Smooth muscle cell (in vitro differentiated cells): Measurements from ENCODE around the gene ENPP1. TPM values are rescaled to one million over a fixed set of nuclear protein-coding genes. Genes with fewer than 3 reads are reported as not detected.

Source experiments
- DNase-seq: peaks from one replicate; lab custom pipeline; 2025; ENCODE audit not compliant: unreplicated experiment; lab: John Stamatoyannopoulos, UW
- H2AFZ ChIP-seq: fragments of 200-600 bp; sonication (generic); 2 replicates; pipeline ENCODE4 v1.6.0; 2016; ENCODE audit warnings: antibody characterized with exemption, low read depth, mild to moderate bottlenecking
- H3F3A ChIP-seq: fragments of 200-600 bp; sonication (generic); 2 replicates; pipeline ENCODE4 v1.6.0; 2017; ENCODE audit warnings: antibody characterized with exemption, low read depth
- H3K27ac ChIP-seq: fragments of 200-600 bp; sonication (generic); 2 replicates; pipeline ENCODE4 v1.5.1; 2016; ENCODE audit warnings: low read depth, mild to moderate bottlenecking
- H3K27me3 ChIP-seq: fragments of 200-600 bp; sonication (generic); 2 replicates; pipeline ENCODE4 v1.6.1; 2016; ENCODE audit warnings: low read depth, mild to moderate bottlenecking
- H3K36me3 ChIP-seq: fragments of 200-600 bp; sonication (generic); 2 replicates; pipeline ENCODE4 v1.5.1; 2016; ENCODE audit warnings: low read depth
- H3K4me1 ChIP-seq: fragments of 200-600 bp; sonication (generic); 2 replicates; pipeline ENCODE4 v1.5.1; 2016; ENCODE audit warnings: low read depth
- H3K4me2 ChIP-seq: fragments of 200-600 bp; sonication (generic); 2 replicates; pipeline ENCODE4 v1.6.0; 2016; ENCODE audit warnings: mild to moderate bottlenecking
- H3K4me3 ChIP-seq: fragments of 200-600 bp; sonication (generic); 2 replicates; pipeline ENCODE4 v1.5.1; 2016; ENCODE audit warnings: mild to moderate bottlenecking
- H3K79me2 ChIP-seq: fragments of 200-600 bp; sonication (generic); 2 replicates; pipeline ENCODE4 v1.6.0; 2016; ENCODE audit warnings: low read depth, mild to moderate bottlenecking
- H3K9ac ChIP-seq: fragments of 200-600 bp; sonication (generic); 2 replicates; pipeline ENCODE4 v1.6.0; 2016; ENCODE audit warnings: low read depth
- H3K9me3 ChIP-seq: fragments of 200-600 bp; sonication (generic); replicated peaks from 2 replicates; pipeline ENCODE4 v1.5.1; 2016; ENCODE audit warnings: low read depth
- H4K20me1 ChIP-seq: fragments of 200-600 bp; sonication (generic); 2 replicates; pipeline ENCODE4 v1.6.0; 2016; ENCODE audit warnings: low read depth
- CTCF ChIP-seq: fragments of 200-600 bp; sonication (generic); IDR thresholded peaks from 2 replicates; pipeline ENCODE4 v1.5.1; 2017; ENCODE audit warnings: borderline replicate concordance, mild to moderate bottlenecking, antibody characterized with exemption; ENCODE audit not compliant: insufficient read depth, poor library complexity, severe bottlenecking
- WGBS: methylation state at CpG from one replicate; pipeline ENCODE4 v1.1.7; 2016; ENCODE audit warnings: low lambda C conversion rate; 5-methylcytosine and 5-hydroxymethylcytosine counted together
- polyA plus RNA-seq: library from polyadenylated mRNA; unstranded; fragments of >200 nt; fragmentation: Nextera tagmentation; extraction: Ambion mirVana; gene quantifications from 2 replicates; pipeline ENCODE4 v1.2.1, GENCODE V29; 2016
- total RNA-seq: library from RNA; depleted of rRNA; stranded (reverse); fragments of >200 nt; gene quantifications from 2 replicates; pipeline ENCODE4 v1.2.3, GENCODE V29; 2014

Gene ENPP1
- total and polyA plus RNA-seq, 2 experiments from 2014 or later, result 329 to 433 TPM

- Histone ChIP-seq H4K20me1 (no peaks in the 10 kb centered on the region), H3K9ac (no peak overlapping the region), H3K27me3 (no peaks in the 10 kb centered on the region), H2AFZ (no peak overlapping the region), H3K36me3 (no peaks in the 10 kb centered on the region), H3K9me3 (no peaks in the 10 kb centered on the region), H3K27ac (no peak overlapping the region), H3K4me2 (no peak overlapping the region), H3K79me2 (no peaks in the 10 kb centered on the region), H3F3A (no peaks in the 10 kb centered on the region), H3K4me3 (no peak overlapping the region), H3K4me1 (no peaks in the 10 kb centered on the region)
- WGBS, result 97% methylated on average over 3 of the region's 3 CpGs
- no peak for TF ChIP-seq CTCF
- no peak for DNase-seq
Measured at GRCh38 chr6:131775886-131776285, 31.9 kb upstream of the ENPP1 start.

GRCh38 chr6:131776985-131777384, 30.8 kb upstream of the ENPP1 start:
- peak overlapping the region; percentile 78 for H3K27ac ChIP-seq
- WGBS, result 74% methylated on average over 2 of the region's 2 CpGs
- H3K27me3 ChIP-seq, result no peaks in the 10 kb centered on the region
- no peak for TF ChIP-seq CTCF
- H3K4me1 ChIP-seq, result no peaks in the 10 kb centered on the region
- H3K9ac ChIP-seq, result no peak overlapping the region
- no peak for DNase-seq
- H3K36me3 ChIP-seq, result no peaks in the 10 kb centered on the region
- no peaks in the 10 kb centered on the region for H3F3A ChIP-seq
- H2AFZ ChIP-seq, result no peak overlapping the region
- H4K20me1 ChIP-seq, result no peaks in the 10 kb centered on the region
- H3K79me2 ChIP-seq, result no peaks in the 10 kb centered on the region
- peak overlapping the region; percentile 26 for H3K4me2 ChIP-seq
- H3K9me3 ChIP-seq, result no peaks in the 10 kb centered on the region
- H3K4me3 ChIP-seq, result no peak overlapping the region

- peak overlapping the region; percentile 78 for H3K27ac ChIP-seq
- 24% methylated on average over 1 of the region's 1 CpG for WGBS
- H3F3A ChIP-seq, result no peaks in the 10 kb centered on the region
- H3K9me3 ChIP-seq, result no peaks in the 10 kb centered on the region
- H4K20me1 ChIP-seq, result no peaks in the 10 kb centered on the region
- no peak overlapping the region for H2AFZ ChIP-seq
- DNase-seq, result no peak
- TF ChIP-seq CTCF, result no peak
- no peaks in the 10 kb centered on the region for H3K4me1 ChIP-seq
- no peaks in the 10 kb centered on the region for H3K79me2 ChIP-seq
- no peak overlapping the region for H3K4me3 ChIP-seq
- no peak overlapping the region for H3K9ac ChIP-seq
- H3K4me2 ChIP-seq, result peak overlapping the region; percentile 26
- no peaks in the 10 kb centered on the region for H3K27me3 ChIP-seq
- no peaks in the 10 kb centered on the region for H3K36me3 ChIP-seq
Measured at GRCh38 chr6:131778169-131778568, 29.7 kb upstream of the ENPP1 start.

- H3K4me1 ChIP-seq, result no peaks in the 10 kb centered on the region
Measured at GRCh38 chr6:131779304-131779703, 28.5 kb upstream of the ENPP1 start.

More at GRCh38 chr6:131779304-131779703, 28.5 kb upstream of the ENPP1 start:
- no peak for DNase-seq
- H3K4me3 ChIP-seq, result no peak overlapping the region
- no peak overlapping the region for H3K27ac ChIP-seq
- no peaks in the 10 kb centered on the region for H3K79me2 ChIP-seq
- no peaks in the 10 kb centered on the region for H4K20me1 ChIP-seq
- H3K9me3 ChIP-seq, result no peaks in the 10 kb centered on the region
- H3K9ac ChIP-seq, result no peak overlapping the region
- H3K27me3 ChIP-seq, result no peaks in the 10 kb centered on the region
- no peak overlapping the region for H3K4me2 ChIP-seq
- H3K36me3 ChIP-seq, result no peaks in the 10 kb centered on the region
- 94% methylated on average over 2 of the region's 2 CpGs for WGBS
- no peak for TF ChIP-seq CTCF
- no peaks in the 10 kb centered on the region for H3F3A ChIP-seq
- H2AFZ ChIP-seq, result no peak overlapping the region
